ENCODE results near the gene SLC9A9. TPM values are rescaled to one million over a fixed set of nuclear protein-coding genes. Genes with fewer than 3 reads are reported as not detected.

SLC9A9 gene
- total and polyA plus RNA-seq, 9 of the 15 experiments (the other 6 are each of a cell fraction or from before 2014, with no cell fraction given): 0.03 to 0.13 TPM; not detected in 7

- H3K79me2 ChIP-seq (ENCODE audit: control insufficient read depth, insufficient read depth, low read length): no peaks in the 10 kb centered on the region
- ChIA-PET CTCF (ENCODE audit: low intra/inter-chr PET ratio) (interaction anchor here (0.5 kb wide), 1 partner anchor 906 kb away, joined by 3 read pairs; no protein-coding TSS in a partner anchor), POLR2A (interaction anchor here (2.7 kb wide), 1 partner anchor 11 kb away, joined by 17 read pairs; no protein-coding TSS in a partner anchor)
- H3K4me1 ChIP-seq (replicated peaks in 1 of 2; ENCODE audit: control insufficient read depth in 2 of 2, insufficient read depth in 2 of 2, low read length in 2 of 2): peaks cover 2 to 7% of the 10 kb centered on the region in 2 experiments; a peak in 1 of 5 replicates
- H2AFZ ChIP-seq (ENCODE audit: low read depth, low read length): no peak overlapping the region
- H3K9me1 ChIP-seq (ENCODE audit: control insufficient read depth, insufficient read depth, low read length): no peaks in the 10 kb centered on the region
- no peaks in the 10 kb centered on the region for H4K20me1 ChIP-seq (replicated peaks; ENCODE audit: control insufficient read depth, insufficient read depth, low read length)
- H3K9ac ChIP-seq (ENCODE audit: insufficient read depth in 1 of 2, low read depth in 2 of 2, low read length in 2 of 2): peak overlapping the region in 1 of 2 experiments; percentile 50; a peak in 1 of 4 replicates
- no peaks in the 10 kb centered on the region for H3K27me3 ChIP-seq (ENCODE audit: control insufficient read depth in 2 of 2, insufficient read depth in 2 of 2, low read length in 2 of 2)
- no peaks in the 10 kb centered on the region for H3K36me3 ChIP-seq (ENCODE audit: control insufficient read depth, insufficient read depth, low read length)
- intact Hi-C loops (cut with micrococcal nuclease) (no loop called here), in situ Hi-C loops (cut with MboI) (no loop called here)
- DNase-seq (ENCODE audit: extremely low read depth in 1 of 4, low spot score in 3 of 4): no peak
- H3K27ac ChIP-seq (ENCODE audit: extremely low read depth, low read depth, low read length): no peak overlapping the region
- no peak overlapping the region for H3K4me3 ChIP-seq
- H3K4me2 ChIP-seq (ENCODE audit: insufficient read depth, low read length): no peak overlapping the region
- WGBS (ENCODE audit: insufficient coverage, low coverage, missing lambda C conversion rate): 55% methylated on average over 4 of the region's 4 CpGs
- no TSS peak for BruUV-seq (replicated peaks)
- H3K9me3 ChIP-seq (replicated peaks; ENCODE audit: control insufficient read depth, insufficient read depth, low read depth, low read length): no peaks in the 10 kb centered on the region
- FAIRE-seq: no peak
- ATAC-seq: no peak
- no peak for TF ChIP-seq CEBPZ (IDR thresholded peaks at IDR 0.05; ENCODE audit: borderline replicate concordance, low read depth, low read length)
- no peak for TF ChIP-seq PTBP1 (IDR thresholded peaks at IDR 0.05; ENCODE audit: low read depth, low read length)
- TF ChIP-seq BMI1 (IDR thresholded peaks at IDR 0.05; ENCODE audit: low read length): no peak
- TF ChIP-seq ZBTB5 (IDR thresholded peaks at IDR 0.05): no peak
- TF ChIP-seq THRA (IDR thresholded peaks at IDR 0.05): no peak
- TF ChIP-seq NR2C2 (CRISPR knock-in tag; IDR thresholded peaks at IDR 0.05): no peak
- no peak for TF ChIP-seq NR2C2 (tag; IDR thresholded peaks at IDR 0.05)
- no peak for TF ChIP-seq FOXA1 (IDR thresholded peaks at IDR 0.05; ENCODE audit: borderline replicate concordance)
- TF ChIP-seq ZNF311 (CRISPR knock-in tag; IDR thresholded peaks at IDR 0.05): no peak
- TF ChIP-seq NFE2 (IDR thresholded peaks at IDR 0.05; ENCODE audit: low read depth): no peak
- TF ChIP-seq MTA3 (IDR thresholded peaks at IDR 0.05; ENCODE audit: borderline replicate concordance): no peak
- no peak for TF ChIP-seq FUS (optimal IDR thresholded peaks at IDR 0.05; ENCODE audit: low read depth, low read length)
- TF ChIP-seq ZBTB8A (IDR thresholded peaks at IDR 0.05; ENCODE audit: partially characterized antibody): no peak
- no peak for TF ChIP-seq IRF2 (CRISPR knock-in tag; IDR thresholded peaks at IDR 0.05)
- no peak for TF ChIP-seq FOXK2 (conservative IDR thresholded peaks at IDR 0.05 in 1 of 2, IDR thresholded peaks at IDR 0.05 in 1 of 2; ENCODE audit: low read depth in 2 of 2)
- TF ChIP-seq SP1 (CRISPR knock-in tag; IDR thresholded peaks at IDR 0.05): no peak
- no peak for TF ChIP-seq RBM25 (IDR thresholded peaks at IDR 0.05; ENCODE audit: low read depth, low read length, severe bottlenecking)
Measured at GRCh38 chr3:143351895-143352608, 496.2 kb downstream of the SLC9A9 start.
